Fibroblast of skin of left biceps (primary cell): ENCODE data around the gene PRDM2.
A peak's percentile ranks its signal among the peaks of the same experiment; 100 is the strongest.
"Not testable (repeated sequence)": the region's sequence is repeated elsewhere in the genome, so short reads cannot be mapped to it uniquely, and the experiment has no call there.

Source experiments
- DNase-seq, 2 experiments: peaks; one replicate each; pipeline ENCODE4 v3.0.0-alpha.2; 2013; ENCODE audit warnings: low read depth in 2 of 2

Gene PRDM2

GRCh38 chr1:13699936-13700520 lies at the start of gene PRDM2:
Gene PRDM2, plus strand, starts transcription at chr1:13700188. Its CDS starts 15,418 bp downstream, at chr1:13715606.
- no peak for DNase-seq

GRCh38 chr1:13651279-13651678 lies 48.7 kb upstream of the PRDM2 start:
- DNase-seq: no peak

- no peak for DNase-seq
These were observed 47.8 kb upstream of the PRDM2 start for GRCh38 chr1:13652238-13652637.

GRCh38 chr1:13661539-13661938 lies 38.4 kb upstream of the PRDM2 start:
- DNase-seq: no peak

GRCh38 chr1:13662493-13662892 lies 37.5 kb upstream of the PRDM2 start:
- DNase-seq: peak; percentile 26 to 31

GRCh38 chr1:13663969-13664368 lies 36.0 kb upstream of the PRDM2 start:
- DNase-seq: no peak

GRCh38 chr1:13664451-13664850 lies 35.5 kb upstream of the PRDM2 start:
- DNase-seq: no peak

- no peak for DNase-seq
These were observed 33.7 kb upstream of the PRDM2 start for GRCh38 chr1:13666317-13666716.

- DNase-seq: no peak
These were observed 32.3 kb upstream of the PRDM2 start for GRCh38 chr1:13667691-13668090.

- DNase-seq: no peak
These were observed 25.6 kb upstream of the PRDM2 start for GRCh38 chr1:13674377-13674776.

GRCh38 chr1:13675151-13675651 lies 24.8 kb upstream of the PRDM2 start:
- peak; percentile 93 to 95 for DNase-seq

GRCh38 chr1:13677896-13678295 lies 22.1 kb upstream of the PRDM2 start:
- DNase-seq: no peak

- DNase-seq: no peak
These were observed 20.3 kb upstream of the PRDM2 start for GRCh38 chr1:13679651-13680050.

GRCh38 chr1:13680609-13681008 lies 19.4 kb upstream of the PRDM2 start:
- DNase-seq: not testable (repeated sequence)

- DNase-seq: no peak
These were observed 18.1 kb upstream of the PRDM2 start for GRCh38 chr1:13681921-13682320.

GRCh38 chr1:13682444-13682843 lies 17.5 kb upstream of the PRDM2 start:
- no peak for DNase-seq

GRCh38 chr1:13683206-13683605 lies 16.8 kb upstream of the PRDM2 start:
- no peak for DNase-seq

- DNase-seq: no peak
These were observed 12.8 kb upstream of the PRDM2 start for GRCh38 chr1:13687151-13687715.

GRCh38 chr1:13693094-13693493 lies 6.9 kb upstream of the PRDM2 start:
- not testable (repeated sequence) for DNase-seq

GRCh38 chr1:13694886-13695684 lies 4.9 kb upstream of the PRDM2 start:
- no peak for DNase-seq

- DNase-seq: no peak
These were observed 2.2 kb upstream of the PRDM2 start for GRCh38 chr1:13697738-13698137.

GRCh38 chr1:13699510-13699909 lies 478 bp upstream of the PRDM2 start:
- no peak for DNase-seq
